Endothelial cell (in vitro differentiated cells): ENCODE measurements around the gene RPAP3. TPM values are rescaled to one million over a fixed set of nuclear protein-coding genes. Genes with fewer than 3 reads are reported as not detected.

ENCODE experiments used
- DNase-seq: peaks from one replicate; pipeline ENCODE4 v3.0.0; 2021; ENCODE audit warnings: low spot score
- H3K27ac Mint-ChIP-seq: one replicate; pipeline ENCODE4 v1.8.0; 2021; ENCODE audit warnings: mixed read lengths, inconsistent platforms; ENCODE audit not compliant: unreplicated experiment
- H3K27me3 Mint-ChIP-seq: one replicate; pipeline ENCODE4 v1.8.0; 2021; ENCODE audit warnings: mild to moderate bottlenecking, moderate library complexity, mixed read lengths, inconsistent platforms; ENCODE audit not compliant: unreplicated experiment
- H3K36me3 Mint-ChIP-seq: one replicate; pipeline ENCODE4 v1.8.0; 2021; ENCODE audit warnings: mild to moderate bottlenecking, low read depth, mixed read lengths, inconsistent platforms; ENCODE audit not compliant: unreplicated experiment
- H3K4me1 Mint-ChIP-seq: one replicate; pipeline ENCODE4 v1.8.0; 2021; ENCODE audit warnings: mild to moderate bottlenecking, mixed read lengths, inconsistent platforms; ENCODE audit not compliant: unreplicated experiment
- H3K4me3 Mint-ChIP-seq: one replicate; pipeline ENCODE4 v1.8.0; 2021; ENCODE audit warnings: mild to moderate bottlenecking, mixed read lengths, inconsistent platforms; ENCODE audit not compliant: unreplicated experiment
- H3K9me3 Mint-ChIP-seq: one replicate; pipeline ENCODE4 v1.8.0; 2021; ENCODE audit warnings: mixed read lengths, inconsistent platforms; ENCODE audit not compliant: unreplicated experiment
- CTCF ChIP-seq: fragments of 200-600 bp; sonication (generic); IDR thresholded peaks from one replicate; pipeline ENCODE4 v1.5.0; 2021; ENCODE audit warnings: antibody characterized with exemption; ENCODE audit not compliant: unreplicated experiment
- total RNA-seq: library from RNA; stranded (reverse); fragmentation: NEBNext Ultra II Directional; extraction: Animal tissue kit (Norgen Biotek cat#: 25700); gene quantifications from one replicate; pipeline ENCODE4 v1.2.1, GENCODE V29; 2021; ENCODE audit not compliant: unreplicated experiment

Gene RPAP3
- total RNA-seq, 1 donor from 2014 or later: 36.8 TPM

- peak; percentile 24 for DNase-seq
- Mint-ChIP-seq H3K27me3 (peaks cover 14% of the 10 kb centered on the region), H3K36me3 (peaks cover 29% of the 10 kb centered on the region), H3K4me3 (no peak overlapping the region), H3K27ac (peak overlapping the region; percentile 70), H3K4me1 (peaks cover 23% of the 10 kb centered on the region), H3K9me3 (no peaks in the 10 kb centered on the region)
- no peak for TF ChIP-seq CTCF
Measured at GRCh38 chr12:47734725-47735480, 29.1 kb upstream of the RPAP3 start.

GRCh38 chr12:47733142-47733541 lies 27.3 kb upstream of the RPAP3 start:
- H3K36me3 Mint-ChIP-seq: peaks cover 23% of the 10 kb centered on the region
- H3K27ac Mint-ChIP-seq: no peak overlapping the region
- peaks cover 8% of the 10 kb centered on the region for H3K27me3 Mint-ChIP-seq
- H3K4me3 Mint-ChIP-seq: no peak overlapping the region
- no peak for TF ChIP-seq CTCF
- no peak for DNase-seq
- H3K4me1 Mint-ChIP-seq: peaks cover 23% of the 10 kb centered on the region
- H3K9me3 Mint-ChIP-seq: no peaks in the 10 kb centered on the region

DNA sequence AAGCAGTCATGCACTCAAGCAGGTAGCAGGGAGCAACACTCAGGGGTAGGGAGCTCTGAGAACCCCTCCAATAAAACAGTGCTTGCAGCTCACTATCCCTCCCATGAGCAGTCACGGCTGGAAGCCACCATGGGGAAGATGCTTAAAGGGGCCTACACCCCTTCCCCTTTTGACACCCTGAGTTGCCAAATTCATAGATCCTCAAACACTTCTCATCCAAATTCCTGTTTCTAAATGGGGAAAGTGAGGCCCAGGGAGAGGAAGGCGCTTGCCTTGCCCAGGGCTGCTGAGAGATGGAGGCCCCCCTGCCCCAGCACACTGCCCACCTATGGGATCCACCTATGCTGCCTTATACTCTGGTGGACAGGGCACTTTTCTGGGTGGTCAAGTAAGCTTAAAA lies 26.7 kb upstream of the RPAP3 start:
- no peak overlapping the region for H3K27ac Mint-ChIP-seq
- peaks cover 12% of the 10 kb centered on the region for H3K27me3 Mint-ChIP-seq
- no peak for TF ChIP-seq CTCF
- H3K36me3 Mint-ChIP-seq: peaks cover 24% of the 10 kb centered on the region
- DNase-seq: no peak
- peaks cover 27% of the 10 kb centered on the region for H3K4me1 Mint-ChIP-seq
- no peaks in the 10 kb centered on the region for H3K9me3 Mint-ChIP-seq
- H3K4me3 Mint-ChIP-seq: no peak overlapping the region

GRCh38 chr12:47731723-47732122 lies 25.9 kb upstream of the RPAP3 start:
- peaks cover 24% of the 10 kb centered on the region for H3K4me1 Mint-ChIP-seq

More at GRCh38 chr12:47731723-47732122, 25.9 kb upstream of the RPAP3 start:
- Mint-ChIP-seq H3K9me3 (no peaks in the 10 kb centered on the region), H3K27me3 (peaks cover 12% of the 10 kb centered on the region), H3K27ac (no peak overlapping the region), H3K36me3 (peaks cover 18% of the 10 kb centered on the region), H3K4me3 (no peak overlapping the region)
- no peak for TF ChIP-seq CTCF
- DNase-seq: no peak
